Suppressor macrophage treated with lipopolysaccharide for 4 hours (primary cell): Measurements from ENCODE around the gene PLA2G2A.
"Not testable (repeated sequence)": the region's sequence is repeated elsewhere in the genome, so short reads cannot be mapped to it uniquely, and the experiment has no call there.

Source experiments
- DNase-seq: peaks from one replicate; pipeline ENCODE4 v3.0.0-alpha.2; 2020

Gene PLA2G2A

DNA sequence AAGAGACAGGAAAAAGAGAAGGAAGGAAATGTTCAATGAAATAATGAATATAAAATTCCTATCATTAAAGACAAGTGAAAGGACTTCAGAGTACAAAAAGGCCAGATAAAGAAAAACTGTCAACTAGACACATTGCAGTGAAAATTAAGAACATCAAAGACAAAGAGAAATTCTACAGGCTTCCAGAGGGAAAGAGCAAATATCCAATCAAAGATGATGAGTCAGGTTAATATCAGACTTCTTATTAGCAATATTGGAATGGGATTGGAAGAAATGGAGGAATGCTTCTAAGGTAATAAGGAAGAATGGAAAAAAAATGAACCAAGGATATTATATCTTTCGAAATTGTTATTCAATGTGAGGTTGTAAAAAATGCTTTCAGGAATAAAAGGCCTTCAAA is 7.8 kb downstream of the PLA2G2A start:
- DNase-seq, result no peak

DNA sequence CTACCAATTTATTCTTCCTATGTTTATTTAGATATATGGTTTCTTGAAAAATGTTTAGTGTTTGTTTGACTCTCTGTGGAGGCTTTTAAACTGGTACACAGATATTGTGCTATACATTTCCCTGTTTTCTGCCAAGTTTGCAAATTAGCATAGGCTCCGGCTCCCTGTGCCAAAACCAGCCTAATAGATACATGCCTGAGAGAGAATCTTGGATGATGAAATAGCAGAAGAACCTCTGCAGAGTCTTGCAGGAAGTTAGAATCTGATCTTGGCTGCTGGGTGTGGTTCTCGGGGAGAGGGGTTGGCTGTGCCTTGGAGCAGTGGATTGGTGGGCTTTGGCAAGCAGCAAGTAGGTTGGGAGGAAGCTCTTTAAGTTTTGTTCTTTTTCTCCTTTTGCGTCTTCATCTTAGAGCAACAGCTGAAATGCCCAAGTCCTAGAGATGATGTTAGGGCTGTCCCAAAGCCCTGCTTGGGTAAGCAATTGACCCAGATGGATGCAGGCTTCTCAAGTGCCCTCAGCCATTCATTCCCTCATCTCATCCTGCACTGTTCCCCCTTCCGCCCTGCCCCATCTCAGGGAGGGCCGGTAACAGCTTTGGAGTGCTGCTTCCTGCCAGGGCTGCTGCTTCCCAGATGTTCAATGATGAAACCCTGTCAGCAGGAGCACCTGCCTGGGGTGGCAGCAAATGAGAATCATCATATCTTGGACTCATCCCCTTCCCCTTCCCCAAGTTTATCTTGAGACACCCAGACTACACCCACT is 9.3 kb downstream of the PLA2G2A start:
- DNase-seq, result no peak

- DNase-seq, result no peak
Observed at GRCh38 chr1:19967808-19968207, 11.6 kb downstream of the PLA2G2A start.

DNA sequence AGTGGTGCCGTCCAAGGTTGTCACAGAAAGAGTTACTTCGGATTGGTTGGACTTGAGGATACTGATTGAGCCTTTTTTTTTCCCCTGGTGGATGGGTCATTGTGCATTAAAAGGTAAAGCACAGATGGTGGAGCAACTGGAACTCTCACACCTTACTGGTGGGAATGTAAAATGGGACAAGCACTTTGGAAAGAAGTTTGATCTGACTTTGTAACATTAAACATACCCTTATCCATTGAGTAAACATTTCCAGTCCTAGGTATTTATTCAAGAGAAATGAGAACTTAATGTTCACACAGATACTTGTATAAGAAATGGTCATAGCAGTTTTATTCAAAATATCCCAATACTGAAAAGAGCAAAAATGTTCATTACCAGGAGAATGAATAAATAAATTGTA is 14.9 kb downstream of the PLA2G2A start:
- DNase-seq, result no peak

GRCh38 chr1:19963636-19964035 is 15.8 kb downstream of the PLA2G2A start:
- no peak for DNase-seq

GRCh38 chr1:19960591-19960990 is 18.8 kb downstream of the PLA2G2A start:
- no peak for DNase-seq

GRCh38 chr1:19957779-19958178 is 21.6 kb downstream of the PLA2G2A start:
- DNase-seq, result no peak

- DNase-seq, result no peak
Observed at GRCh38 chr1:19955534-19956170, 23.8 kb downstream of the PLA2G2A start.

GRCh38 chr1:19954059-19954458 is 25.4 kb downstream of the PLA2G2A start:
- DNase-seq, result no peak

GRCh38 chr1:19949016-19949415 is 30.4 kb downstream of the PLA2G2A start:
- no peak for DNase-seq

- DNase-seq, result no peak
Observed at GRCh38 chr1:19946971-19947370, 32.4 kb downstream of the PLA2G2A start.

GRCh38 chr1:19946331-19946751 is 33.1 kb downstream of the PLA2G2A start:
- no peak for DNase-seq

DNA sequence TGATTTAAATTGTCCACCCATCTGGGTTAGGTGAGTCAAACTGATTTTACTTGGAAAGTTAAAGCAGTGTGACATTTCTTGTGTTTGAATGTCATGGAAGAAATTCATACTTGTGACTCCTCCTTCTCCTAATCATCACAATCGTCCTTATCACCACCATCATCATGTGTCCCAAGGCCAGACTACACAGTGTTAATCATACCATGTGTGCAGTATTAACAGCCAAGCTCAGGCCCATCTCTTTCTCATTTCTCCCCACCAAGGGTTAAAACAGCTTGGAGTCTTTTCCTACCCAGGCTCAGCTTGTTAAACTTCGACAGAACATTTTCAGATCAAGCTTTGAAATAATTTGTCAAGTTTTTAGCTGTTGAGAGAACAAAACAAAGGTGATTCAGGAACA is 33.5 kb downstream of the PLA2G2A start:
- no peak for DNase-seq

DNA sequence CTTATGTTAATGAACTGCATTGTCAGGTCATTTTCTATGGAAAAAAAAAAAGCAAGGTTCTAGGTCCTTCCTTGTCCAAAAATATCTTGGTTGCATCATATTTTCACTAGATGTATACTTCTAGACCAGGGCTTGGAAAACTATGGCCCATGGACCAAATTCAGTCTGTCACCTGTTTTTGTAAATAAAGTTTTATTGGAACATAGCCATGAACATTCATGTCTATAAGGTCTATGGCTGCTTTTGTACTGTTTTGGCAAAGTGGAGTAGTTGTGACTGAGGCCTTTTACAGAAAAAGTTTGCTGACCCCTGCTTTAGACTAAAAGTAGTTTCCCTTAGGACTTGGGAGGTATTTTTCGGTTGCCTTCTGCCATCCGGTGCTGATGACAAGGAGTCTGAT is 36.8 kb downstream of the PLA2G2A start:
- DNase-seq, result no peak

- peak; percentile 1 for DNase-seq
Observed at GRCh38 chr1:19942088-19942487, 37.3 kb downstream of the PLA2G2A start.

GRCh38 chr1:19941206-19941568 is 38.2 kb downstream of the PLA2G2A start:
- DNase-seq, result no peak

DNA sequence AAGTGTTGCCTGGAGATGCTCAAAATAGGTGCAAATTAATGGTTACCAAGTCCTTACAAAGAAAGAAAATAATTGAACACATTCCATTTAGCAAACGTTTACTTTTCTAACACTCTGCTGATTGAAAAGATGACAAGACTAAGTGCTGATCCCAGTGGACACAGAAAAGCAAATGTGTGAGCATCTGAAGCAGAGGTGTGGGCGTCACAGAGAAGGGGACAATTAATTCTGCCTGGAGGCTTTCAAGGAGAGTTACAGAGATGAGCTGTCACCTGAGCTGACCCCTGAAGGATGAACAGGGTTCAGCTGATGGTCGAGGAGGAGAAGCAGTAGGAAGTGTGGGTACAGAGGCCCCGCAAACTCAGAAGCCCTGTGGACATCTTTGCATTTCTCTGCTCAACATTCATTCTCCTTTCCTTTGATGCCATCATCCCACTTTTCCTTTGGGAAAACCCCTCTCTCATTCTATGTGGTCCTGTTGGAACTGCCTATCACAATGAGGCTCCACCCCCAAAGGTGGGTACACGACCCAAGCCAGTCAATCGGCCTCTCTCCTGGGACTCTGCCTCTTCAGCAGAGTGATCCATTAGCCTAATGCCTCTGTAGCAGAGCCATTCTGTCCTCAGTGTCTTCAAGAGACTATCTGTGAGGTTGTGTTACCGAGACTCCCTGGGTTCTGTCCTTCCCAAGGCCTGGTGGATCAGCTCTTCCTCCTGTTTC is 38.8 kb downstream of the PLA2G2A start:
- no peak for DNase-seq

- no peak for DNase-seq
Observed at GRCh38 chr1:19938472-19938871, 40.9 kb downstream of the PLA2G2A start.

DNA sequence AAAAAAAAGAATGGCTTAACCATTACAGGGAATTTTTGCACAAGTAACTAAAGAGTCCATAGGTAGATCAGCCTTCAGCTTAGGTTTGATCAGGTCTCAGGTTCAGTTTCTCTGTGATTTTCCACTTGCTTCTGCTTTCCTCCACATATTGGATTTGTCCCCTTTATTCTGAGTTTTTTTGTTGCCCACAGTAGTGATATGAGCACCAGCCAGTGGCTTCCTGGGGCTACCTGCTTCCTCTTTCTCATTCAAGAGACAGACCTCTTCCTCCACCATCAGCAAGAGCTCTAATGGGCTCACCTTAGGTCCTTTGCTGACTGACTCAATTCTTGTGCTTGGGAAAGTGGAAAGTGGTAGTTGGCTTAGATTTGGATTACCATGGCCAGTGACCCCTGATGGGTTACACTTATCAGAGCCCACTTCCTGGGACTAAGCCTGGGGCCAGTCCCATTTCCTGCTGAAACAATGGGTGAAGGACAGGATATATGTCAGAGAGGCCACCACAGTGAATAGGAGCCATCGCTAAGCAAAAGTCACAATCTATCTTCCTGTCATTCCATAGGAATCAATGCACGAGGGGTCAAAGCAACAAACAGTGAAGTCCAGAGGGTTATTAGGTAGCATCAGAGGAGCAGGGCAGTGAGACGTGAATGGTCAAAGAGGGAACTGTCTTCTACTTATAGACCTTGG is 43.2 kb downstream of the PLA2G2A start:
- no peak for DNase-seq

DNA sequence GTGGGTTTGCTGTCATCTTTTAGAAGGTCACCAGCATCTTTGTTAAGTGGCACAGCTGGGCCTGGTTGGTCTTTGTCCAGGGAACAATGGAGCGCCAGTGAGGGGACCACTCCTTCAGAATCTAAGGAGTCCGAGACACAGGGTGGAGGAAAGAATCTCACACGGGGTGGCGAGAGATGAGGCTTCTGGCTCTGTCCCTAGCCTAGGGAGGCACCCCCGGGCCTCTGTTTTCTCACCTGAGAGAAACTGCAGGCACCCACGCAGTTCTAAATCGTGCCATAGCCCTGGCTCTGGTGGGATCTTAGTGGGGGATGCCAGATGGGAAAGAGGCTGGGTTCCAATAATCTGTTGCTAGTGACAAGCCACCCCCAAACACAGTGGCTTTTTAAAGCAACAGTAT is 45.1 kb downstream of the PLA2G2A start:
- DNase-seq, result no peak

DNA sequence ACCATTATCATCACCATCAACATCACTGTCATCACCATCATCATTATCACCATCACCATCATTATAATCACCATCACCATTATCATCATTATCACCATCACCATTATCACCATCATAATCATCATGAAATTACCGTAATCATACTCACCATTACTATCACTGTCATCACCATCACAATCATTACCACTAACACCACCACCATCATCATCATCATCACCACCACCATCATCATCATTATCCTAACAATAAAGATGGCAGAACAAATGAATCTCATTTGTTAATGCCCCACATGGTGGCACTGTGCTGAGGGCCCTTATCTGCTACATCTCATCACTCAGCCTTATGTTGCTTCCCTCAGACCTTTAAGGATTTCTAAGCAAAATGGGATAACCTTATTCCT is 46.6 kb downstream of the PLA2G2A start:
- no peak for DNase-seq

DNA sequence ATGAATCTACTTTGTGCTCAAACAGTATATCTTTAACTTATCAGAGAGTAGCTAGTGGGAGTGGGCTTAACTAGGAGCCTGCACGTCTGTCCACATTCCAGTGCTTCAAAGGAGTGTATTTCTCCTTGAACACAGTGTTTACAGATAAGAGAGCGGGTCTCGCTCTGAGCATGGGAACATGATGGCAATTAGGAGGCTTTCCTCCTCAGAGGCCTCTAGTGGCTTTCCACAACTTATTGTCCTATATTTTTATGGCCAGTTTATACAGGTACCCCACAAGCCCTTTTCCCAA is 52.3 kb downstream of the PLA2G2A start:
- not testable (repeated sequence) for DNase-seq

DNA sequence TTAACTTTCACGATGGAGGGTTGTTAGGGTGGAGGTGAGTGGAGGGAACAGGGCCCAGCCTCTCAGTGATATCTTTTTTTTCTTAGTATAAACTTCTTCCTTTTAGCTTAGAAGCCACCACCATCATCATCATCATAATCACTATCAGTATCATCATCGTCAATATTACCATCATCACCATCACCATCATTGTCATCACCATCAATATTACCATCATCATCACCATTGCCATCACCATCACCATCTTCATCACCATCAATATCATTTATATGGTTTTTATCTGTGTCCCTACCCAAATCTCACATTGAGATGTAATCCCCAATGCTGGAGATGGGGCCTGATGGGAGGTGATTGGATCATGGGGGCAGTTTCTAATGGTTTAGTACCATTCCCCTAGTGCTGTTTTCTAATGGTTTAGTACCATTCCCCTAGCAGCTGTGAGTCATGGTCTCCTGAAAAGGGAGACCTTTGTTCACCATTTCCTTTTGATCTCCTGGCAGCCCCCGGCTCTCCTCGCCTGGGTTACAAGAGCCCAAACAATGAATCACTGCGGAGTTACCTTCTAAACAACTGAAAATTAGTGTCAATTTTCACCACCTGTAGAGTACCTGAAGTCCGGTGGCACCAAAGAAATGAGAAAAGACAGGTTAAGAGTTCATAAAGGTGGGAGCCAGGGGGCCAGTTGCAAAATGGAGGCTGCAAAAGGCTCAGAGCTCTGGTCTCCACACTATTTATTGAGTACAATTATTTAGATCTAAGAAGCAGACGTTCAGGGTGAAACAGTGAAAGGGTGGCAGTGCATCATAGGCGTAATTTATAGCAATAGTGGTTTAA is 52.9 kb downstream of the PLA2G2A start:
- DNase-seq, result no peak
